ENCODE measurements around the gene TLR3. TPM values are rescaled to one million over a fixed set of nuclear protein-coding genes. Genes with fewer than 3 reads are reported as not detected.
A peak's percentile ranks its signal among the peaks of the same experiment; 100 is the strongest.

The TLR3 gene
- 10 to 100 TPM in 1 of 4 donors, 1 to 10 TPM in 3; 2.9 to 12.6 (median 8.6) TPM for total RNA-seq

DNA sequence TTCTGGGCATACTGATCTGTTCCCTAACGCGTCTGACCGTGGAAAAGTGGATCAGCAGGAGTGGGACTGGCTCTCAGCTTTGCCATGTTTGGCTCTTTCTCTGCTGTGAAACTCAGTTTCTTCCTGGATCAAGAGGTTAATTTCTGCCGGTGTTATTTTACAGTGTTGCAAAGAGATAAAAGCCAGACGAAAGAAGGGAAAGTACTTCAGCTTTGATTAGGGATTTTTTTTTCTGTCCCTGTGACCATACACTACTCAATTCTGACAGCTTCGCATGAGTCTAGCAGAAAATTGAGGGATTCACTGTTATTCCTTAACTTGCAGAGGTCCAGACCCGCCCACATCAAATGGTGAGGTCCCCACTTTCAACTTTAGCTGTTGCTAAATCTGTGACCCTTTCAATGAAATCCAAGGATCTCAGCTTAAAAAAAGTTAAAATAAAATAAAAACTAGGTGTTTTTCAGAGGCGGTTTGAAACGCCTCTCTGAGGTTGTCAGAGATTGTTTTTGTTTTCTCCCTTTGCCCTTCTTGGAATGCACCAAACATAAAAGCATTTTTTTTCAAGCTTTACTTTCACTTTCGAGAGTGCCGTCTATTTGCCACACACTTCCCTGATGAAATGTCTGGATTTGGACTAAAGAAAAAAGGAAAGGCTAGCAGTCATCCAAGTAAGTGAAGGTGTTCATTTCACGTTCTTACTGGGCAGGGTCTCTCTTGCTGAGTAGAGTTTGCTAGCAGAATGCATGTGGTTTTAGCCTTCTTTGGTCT, at the start of gene TLR3:
Gene TLR3 (plus strand): TSS at position 576 of the 768 bp plus-strand sequence. CDS start 7,464 bp downstream, outside the sequence.
- H3K36me3 ChIP-seq = no peaks in the 10 kb centered on the region
- no peaks in the 10 kb centered on the region for H3K9me3 ChIP-seq
- peak in 1 of 2 donors; percentile 9 for TF ChIP-seq POLR2A (IDR thresholded peaks at IDR 0.05)
- TF ChIP-seq, protein P1, sequence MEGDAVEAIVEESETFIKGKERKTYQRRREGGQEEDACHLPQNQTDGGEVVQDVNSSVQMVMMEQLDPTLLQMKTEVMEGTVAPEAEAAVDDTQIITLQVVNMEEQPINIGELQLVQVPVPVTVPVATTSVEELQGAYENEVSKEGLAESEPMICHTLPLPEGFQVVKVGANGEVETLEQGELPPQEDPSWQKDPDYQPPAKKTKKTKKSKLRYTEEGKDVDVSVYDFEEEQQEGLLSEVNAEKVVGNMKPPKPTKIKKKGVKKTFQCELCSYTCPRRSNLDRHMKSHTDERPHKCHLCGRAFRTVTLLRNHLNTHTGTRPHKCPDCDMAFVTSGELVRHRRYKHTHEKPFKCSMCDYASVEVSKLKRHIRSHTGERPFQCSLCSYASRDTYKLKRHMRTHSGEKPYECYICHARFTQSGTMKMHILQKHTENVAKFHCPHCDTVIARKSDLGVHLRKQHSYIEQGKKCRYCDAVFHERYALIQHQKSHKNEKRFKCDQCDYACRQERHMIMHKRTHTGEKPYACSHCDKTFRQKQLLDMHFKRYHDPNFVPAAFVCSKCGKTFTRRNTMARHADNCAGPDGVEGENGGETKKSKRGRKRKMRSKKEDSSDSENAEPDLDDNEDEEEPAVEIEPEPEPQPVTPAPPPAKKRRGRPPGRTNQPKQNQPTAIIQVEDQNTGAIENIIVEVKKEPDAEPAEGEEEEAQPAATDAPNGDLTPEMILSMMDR (IDR thresholded peaks at IDR 0.05) = no peak
- DNase-seq = no peak
- no peaks in the 10 kb centered on the region for H3K4me1 ChIP-seq
- peak within 1 kb of the TSS; percentile 48 to 53 for H3K4me3 ChIP-seq
- H3K27me3 ChIP-seq = no peaks in the 10 kb centered on the region
- H3K27ac ChIP-seq = peak within 1 kb of the TSS; percentile 75 to 79
- intact Hi-C loops (cut with DNase I; ENCODE audit: low total_unique reads) = no loop called here

DNA sequence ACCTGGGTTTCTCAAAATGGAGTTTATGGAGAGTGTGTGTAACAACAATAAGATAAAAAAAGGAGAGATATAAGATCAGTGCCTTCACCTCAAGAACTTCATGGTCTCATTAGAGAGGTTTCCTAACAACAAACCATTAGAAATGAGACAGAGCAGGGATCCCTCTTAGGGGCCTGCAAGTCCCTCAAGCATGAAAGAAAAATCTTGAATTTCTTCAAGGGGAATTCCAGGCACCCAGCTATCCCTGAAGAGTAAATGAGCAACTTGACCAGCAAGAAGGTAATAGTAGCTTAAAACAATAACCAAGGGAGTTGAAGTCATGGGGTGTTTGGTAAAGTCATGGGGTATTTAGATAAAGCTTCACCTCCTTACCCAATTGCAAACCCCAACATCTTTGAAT, 49.7 kb upstream of the TLR3 start:
- TF ChIP-seq, protein P1 (IDR thresholded peaks at IDR 0.05) = no peak
- no peak for TF ChIP-seq POLR2A (IDR thresholded peaks at IDR 0.05)
- H3K36me3 ChIP-seq = no peaks in the 10 kb centered on the region
- no peak for DNase-seq
- H3K9me3 ChIP-seq = no peaks in the 10 kb centered on the region
- H3K27me3 ChIP-seq = no peaks in the 10 kb centered on the region
- no peak overlapping the region for H3K4me3 ChIP-seq
- H3K4me1 ChIP-seq = no peaks in the 10 kb centered on the region
- intact Hi-C loops (cut with DNase I; ENCODE audit: low total_unique reads) = no loop called here
- H3K27ac ChIP-seq = no peak overlapping the region

DNA sequence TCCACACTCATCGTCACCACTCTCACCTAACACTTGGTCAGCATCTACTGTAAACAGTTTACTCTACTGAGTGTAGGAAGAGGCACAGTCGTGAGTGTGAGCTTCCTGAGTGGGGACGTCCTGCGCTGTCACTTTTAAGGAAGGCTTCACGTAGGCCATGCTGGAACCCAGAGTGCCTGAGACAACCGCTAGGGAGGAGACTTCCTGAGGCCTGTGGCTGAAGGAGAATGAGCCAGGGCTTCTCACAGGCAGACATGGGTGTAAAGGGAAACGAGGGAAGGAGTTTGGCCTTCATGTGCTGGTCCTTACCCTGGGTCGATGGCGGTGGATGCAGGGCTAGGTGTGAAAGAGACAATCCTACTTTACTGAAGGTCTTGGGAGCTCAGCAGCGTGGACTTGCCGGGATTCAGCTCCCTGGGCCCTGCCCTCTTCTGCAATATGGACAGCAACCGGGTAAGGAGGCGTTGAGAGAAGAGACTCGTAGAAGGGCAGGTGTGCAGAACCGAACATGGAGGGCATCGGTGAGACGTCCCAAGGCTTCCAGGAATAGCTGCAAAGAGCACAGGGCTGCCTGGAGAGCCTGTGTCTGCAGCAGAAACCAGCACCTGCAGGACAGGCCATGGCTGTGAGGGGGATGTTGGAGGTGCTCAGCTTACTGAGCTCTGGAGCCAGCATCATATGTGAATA, 48.7 kb upstream of the TLR3 start:
- intact Hi-C loops (cut with DNase I; ENCODE audit: low total_unique reads) = no loop called here
- Histone ChIP-seq H3K4me3 (no peak overlapping the region), H3K4me1 (no peaks in the 10 kb centered on the region), H3K36me3 (no peaks in the 10 kb centered on the region), H3K27me3 (no peaks in the 10 kb centered on the region), H3K27ac (no peak overlapping the region), H3K9me3 (no peaks in the 10 kb centered on the region)
- TF ChIP-seq POLR2A (IDR thresholded peaks at IDR 0.05) = no peak
- TF ChIP-seq, protein P1 (IDR thresholded peaks at IDR 0.05) = no peak
- DNase-seq = no peak

DNA sequence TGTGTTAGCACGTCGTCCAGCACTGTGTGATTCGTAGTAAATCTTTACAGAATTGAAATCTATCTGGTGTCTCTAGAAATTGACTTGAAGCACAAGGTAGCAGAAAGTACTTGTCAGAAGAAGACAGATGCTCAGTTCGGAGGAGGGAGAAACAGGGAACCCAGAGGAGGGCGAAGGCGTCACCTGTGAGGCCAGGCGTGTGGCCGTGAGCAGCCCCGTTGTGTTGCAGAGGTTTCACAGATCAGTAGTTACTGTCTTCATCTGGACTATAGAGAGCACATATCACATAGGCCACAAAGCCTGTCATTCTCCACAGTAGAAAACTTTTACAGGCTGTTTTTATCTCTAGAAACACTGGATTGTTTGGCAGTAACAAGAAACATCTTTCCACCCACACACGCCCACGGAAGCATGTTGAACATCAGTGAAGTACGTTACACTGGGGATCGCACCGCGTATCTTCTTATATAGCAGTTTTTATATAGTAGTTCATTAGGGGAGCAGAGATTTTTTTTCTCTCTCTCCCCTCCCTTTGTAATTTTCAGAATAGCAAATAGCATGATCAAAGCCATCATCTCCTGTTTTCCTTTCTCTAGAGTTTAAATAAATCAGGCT, 48.1 kb upstream of the TLR3 start:
- H3K4me1 ChIP-seq = no peaks in the 10 kb centered on the region
- TF ChIP-seq, protein P1 (IDR thresholded peaks at IDR 0.05) = no peak
- no peak for TF ChIP-seq POLR2A (IDR thresholded peaks at IDR 0.05)
- no peak for DNase-seq
- H3K27ac ChIP-seq = no peak overlapping the region
- no peak overlapping the region for H3K4me3 ChIP-seq
- intact Hi-C loops (cut with DNase I; ENCODE audit: low total_unique reads) = no loop called here
- no peaks in the 10 kb centered on the region for H3K27me3 ChIP-seq
- no peaks in the 10 kb centered on the region for H3K36me3 ChIP-seq
- no peaks in the 10 kb centered on the region for H3K9me3 ChIP-seq
